EL (cell line): ENCODE results near the gene NPIPA8.
"Not testable (repeated sequence)": the region's sequence is repeated elsewhere in the genome, so short reads cannot be mapped to it uniquely, and the experiment has no call there.

Experiments used
- DNase-seq: peaks from one replicate; pipeline ENCODE4 v3.0.0-alpha.2; 2016

Gene NPIPA8

GRCh38 chr16:18336636-18337035 is at the start of gene NPIPA8:
Gene NPIPA8, minus strand, starts transcription at chr16:18336736. Its CDS starts 4,074 bp downstream, at chr16:18332662.
- DNase-seq: not testable (repeated sequence)

- not testable (repeated sequence) for DNase-seq
These were observed 48.7 kb upstream of the NPIPA8 start for GRCh38 chr16:18385285-18385684.

- DNase-seq: not testable (repeated sequence)
These were observed 48.3 kb upstream of the NPIPA8 start for GRCh38 chr16:18384869-18385268.

GRCh38 chr16:18384098-18384636 is 47.6 kb upstream of the NPIPA8 start:
- not testable (repeated sequence) for DNase-seq

- DNase-seq: not testable (repeated sequence)
These were observed 46.2 kb upstream of the NPIPA8 start for GRCh38 chr16:18382696-18383095.

GRCh38 chr16:18347742-18348141 is 11.2 kb upstream of the NPIPA8 start:
- not testable (repeated sequence) for DNase-seq

- DNase-seq: not testable (repeated sequence)
These were observed 10.5 kb upstream of the NPIPA8 start for GRCh38 chr16:18346993-18347392.

GRCh38 chr16:18344634-18345033 is 8.1 kb upstream of the NPIPA8 start:
- not testable (repeated sequence) for DNase-seq

GRCh38 chr16:18341986-18342385 is 5.5 kb upstream of the NPIPA8 start:
- not testable (repeated sequence) for DNase-seq

GRCh38 chr16:18341417-18341960 is 5.0 kb upstream of the NPIPA8 start:
- not testable (repeated sequence) for DNase-seq

GRCh38 chr16:18339210-18339609 is 2.7 kb upstream of the NPIPA8 start:
- not testable (repeated sequence) for DNase-seq

- not testable (repeated sequence) for DNase-seq
These were observed 24.7 kb downstream of the NPIPA8 start for GRCh38 chr16:18311811-18312210.

GRCh38 chr16:18309159-18309558 is 27.4 kb downstream of the NPIPA8 start:
- not testable (repeated sequence) for DNase-seq

GRCh38 chr16:18307241-18307640 is 29.3 kb downstream of the NPIPA8 start:
- DNase-seq: not testable (repeated sequence)

GRCh38 chr16:18306066-18306465 is 30.5 kb downstream of the NPIPA8 start:
- not testable (repeated sequence) for DNase-seq

GRCh38 chr16:18303059-18303706 is 33.4 kb downstream of the NPIPA8 start:
- DNase-seq: not testable (repeated sequence)

GRCh38 chr16:18297714-18298113 is 38.8 kb downstream of the NPIPA8 start:
- not testable (repeated sequence) for DNase-seq

GRCh38 chr16:18296931-18297330 is 39.6 kb downstream of the NPIPA8 start:
- DNase-seq: not testable (repeated sequence)

GRCh38 chr16:18294371-18294770 is 42.2 kb downstream of the NPIPA8 start:
- DNase-seq: not testable (repeated sequence)

- not testable (repeated sequence) for DNase-seq
These were observed 43.1 kb downstream of the NPIPA8 start for GRCh38 chr16:18293337-18293956.

- not testable (repeated sequence) for DNase-seq
These were observed 45.6 kb downstream of the NPIPA8 start for GRCh38 chr16:18290959-18291358.

GRCh38 chr16:18286342-18286741 is 50.2 kb downstream of the NPIPA8 start:
- DNase-seq: not testable (repeated sequence)

- DNase-seq: not testable (repeated sequence)
These were observed 56.2 kb downstream of the NPIPA8 start for GRCh38 chr16:18280319-18280718.

- not testable (repeated sequence) for DNase-seq
These were observed 59.8 kb downstream of the NPIPA8 start for GRCh38 chr16:18276756-18277155.
